Lower leg skin (tissue), 4 donors: ENCODE measurements around the gene C22orf31. TPM values are rescaled to one million over a fixed set of nuclear protein-coding genes. Genes with fewer than 3 reads are reported as not detected.

Experiments used
- DNase-seq, 2 donors: peaks; one replicate each; pipeline ENCODE4 v3.0.0-alpha.2; 2019; ENCODE audit warnings: low spot score in 2 of 2
- H3K4me3 ChIP-seq: fragments of 200-600 bp; sonication (generic); 2 replicates; pipeline ENCODE4 v1.5.1; 2017; ENCODE audit warnings: mild to moderate bottlenecking, low read depth; ENCODE audit not compliant: poor library complexity, severe bottlenecking
- CTCF ChIP-seq, 3 donors: fragments of 450-650 bp; IDR thresholded peaks; one replicate each; pipeline ENCODE4 v1.5.1; 2016; ENCODE audit warnings: antibody characterized with exemption in 3 of 3, mild to moderate bottlenecking in 3 of 3, moderate library complexity in 2 of 3
- POLR2A ChIP-seq, 2 donors: fragments of 450-650 bp; IDR thresholded peaks; one replicate each; pipeline ENCODE4 v1.6.1; 2016 to 2017; ENCODE audit warnings: antibody characterized with exemption in 2 of 2, mild to moderate bottlenecking in 1 of 2, moderate library complexity in 1 of 2
- WGBS, 2 donors: methylation state at CpG; one replicate each; pipeline ENCODE4 v1.1.5; 2018; 5-methylcytosine and 5-hydroxymethylcytosine counted together
- intact Hi-C: fragments of 100-400 bp; cut with DNase I; formaldehyde crosslinking; loops from one replicate; pipeline ENCODE4 v1.15.0; 2023; ENCODE audit warnings: low total_unique reads
- total RNA-seq, 4 donors: library from RNA; depleted of rRNA; stranded (reverse); fragments of >200 nt; gene quantifications; one replicate each; pipeline ENCODE4 v1.1.0, GENCODE V29; 2016

C22orf31 gene
- total RNA-seq, 4 donors from 2014 or later: 0.52 TPM; not detected in 3

GRCh38 chr22:29023172-29023796 lies 38.3 kb downstream of the C22orf31 start:
- intact Hi-C loops: no loop called here
- DNase-seq: no peak
- H3K4me3 ChIP-seq: no peak overlapping the region
- whole genome bisulfite sequencing, 2 donors: 65 to 76% methylated on average over 3 of the region's 3 CpGs
- TF ChIP-seq CTCF (IDR thresholded peaks at IDR 0.05) (no peak), POLR2A (IDR thresholded peaks at IDR 0.05) (no peak)

- intact Hi-C loops: no loop called here
- no peak overlapping the region for H3K4me3 ChIP-seq
- no peak for DNase-seq
- TF ChIP-seq CTCF (IDR thresholded peaks at IDR 0.05) (no peak), POLR2A (IDR thresholded peaks at IDR 0.05) (no peak)
- WGBS, 2 donors: 90 to 93% methylated on average over 6 of the region's 6 CpGs
Measured at GRCh38 chr22:29022101-29022817, 39.4 kb downstream of the C22orf31 start.

GRCh38 chr22:29018293-29019189 lies 43.1 kb downstream of the C22orf31 start:
- intact Hi-C loops: no loop called here
- WGBS, 2 donors: 100% methylated on average over 4 of the region's 4 CpGs
- no peak for DNase-seq
- TF ChIP-seq CTCF (IDR thresholded peaks at IDR 0.05) (no peak), POLR2A (IDR thresholded peaks at IDR 0.05) (no peak)
- no peak overlapping the region for H3K4me3 ChIP-seq

DNA sequence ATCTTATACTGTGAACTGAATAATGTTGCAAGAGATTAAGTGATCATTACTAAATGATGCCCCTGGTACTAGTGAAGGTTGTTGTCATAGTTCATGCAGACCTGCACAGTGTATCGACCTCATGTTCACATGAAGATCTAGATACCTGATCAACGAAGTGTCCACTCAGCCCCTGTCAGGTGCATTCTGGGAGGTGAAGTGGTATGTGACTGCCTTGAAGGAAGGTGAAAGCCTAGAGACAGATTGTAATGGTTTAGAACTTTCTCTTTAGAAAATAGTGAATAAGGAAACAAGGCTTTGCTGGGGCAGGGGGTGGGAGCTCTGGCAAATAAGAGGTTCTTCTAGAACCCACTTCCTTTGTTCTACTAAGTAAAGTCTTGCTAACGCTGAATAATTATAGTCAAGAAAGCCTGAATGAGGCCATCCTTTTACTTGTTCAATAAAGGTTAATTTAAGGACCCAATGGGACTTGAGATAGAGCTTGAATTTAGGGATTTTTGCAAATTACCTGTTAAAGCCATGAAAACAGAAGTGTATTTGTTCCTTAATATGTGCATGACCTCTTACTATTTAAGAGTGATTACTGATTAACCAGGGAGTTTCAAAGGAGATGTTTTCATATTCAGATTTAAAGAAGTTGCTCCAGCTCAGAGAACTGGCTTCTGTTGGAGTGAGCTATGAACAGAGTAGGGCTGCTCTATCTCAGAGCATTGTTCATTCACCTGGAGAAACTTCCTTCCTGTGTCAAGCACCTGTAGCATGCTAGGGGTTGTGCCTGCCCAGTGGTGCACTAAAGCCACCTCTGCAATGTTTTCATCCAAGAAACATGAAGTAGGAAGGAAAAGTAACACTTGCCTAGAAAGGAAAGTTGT lies 45.3 kb downstream of the C22orf31 start:
- intact Hi-C loops: no loop called here
- no peak for TF ChIP-seq CTCF (IDR thresholded peaks at IDR 0.05)
- TF ChIP-seq POLR2A (IDR thresholded peaks at IDR 0.05): no peak
- no peak for DNase-seq
- 92 to 93% methylated on average over 3 of the region's 3 CpGs for WGBS, 2 donors
- H3K4me3 ChIP-seq: no peak overlapping the region

DNA sequence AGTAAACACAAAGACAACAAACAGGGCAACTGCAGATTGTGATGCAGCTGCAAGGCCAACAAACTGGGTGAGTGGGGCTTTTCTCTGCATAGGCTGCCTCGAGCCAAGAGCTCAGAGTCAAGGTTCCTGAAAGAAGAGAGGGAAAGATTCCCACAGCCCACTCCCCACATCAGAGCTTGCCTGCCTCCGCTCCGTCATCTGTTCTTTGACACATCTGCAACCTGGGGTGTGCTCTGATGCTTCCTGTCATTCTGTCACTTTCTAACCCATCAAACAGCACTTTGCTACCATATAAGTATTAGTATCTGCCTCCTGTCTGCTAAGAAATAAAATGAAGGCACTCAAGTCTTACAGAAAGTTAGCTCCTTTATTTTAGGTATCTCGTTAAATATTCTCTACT lies 46.9 kb downstream of the C22orf31 start:
- WGBS, 2 donors: 94 to 95% methylated on average over 4 of the region's 4 CpGs
- no peak overlapping the region for H3K4me3 ChIP-seq
- no peak for DNase-seq
- no peak for TF ChIP-seq POLR2A (IDR thresholded peaks at IDR 0.05)
- TF ChIP-seq CTCF (IDR thresholded peaks at IDR 0.05): no peak
- intact Hi-C loops: no loop called here
